ENCODE measurements around the gene FNTB. TPM values are rescaled to one million over a fixed set of nuclear protein-coding genes. Genes with fewer than 3 reads are reported as not detected.
"Not testable (repeated sequence)": the region's sequence is repeated elsewhere in the genome, so short reads cannot be mapped to it uniquely, and the experiment has no call there.

The FNTB gene
- polyA plus RNA-seq, 1 donor, result 35.0 TPM

DNA sequence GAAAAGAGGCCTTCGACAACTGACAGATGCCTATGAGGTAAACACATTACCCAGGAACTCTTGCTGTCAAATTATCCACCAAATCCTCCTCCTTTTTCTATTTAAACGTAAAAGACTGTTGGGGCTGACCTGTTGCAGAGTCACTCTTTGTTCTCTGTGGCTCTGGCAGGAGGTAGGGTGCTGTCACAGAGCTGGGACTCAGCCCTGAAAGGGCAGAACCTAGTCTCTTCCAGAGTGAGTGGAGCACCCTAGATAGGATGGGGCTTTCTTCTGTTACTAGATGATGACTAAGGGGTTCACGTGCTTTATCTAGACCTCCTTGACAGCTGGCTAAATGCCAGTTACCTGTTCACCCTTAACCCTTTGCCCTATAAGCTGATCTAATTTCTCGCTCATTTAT is 25.7 kb downstream of the FNTB start:
- DNase-seq, result no peak

- DNase-seq, result no peak
Measured at GRCh38 chr14:65015391-65015790, 28.7 kb downstream of the FNTB start.

GRCh38 chr14:65016471-65016870 is 29.8 kb downstream of the FNTB start:
- DNase-seq, result no peak

DNA sequence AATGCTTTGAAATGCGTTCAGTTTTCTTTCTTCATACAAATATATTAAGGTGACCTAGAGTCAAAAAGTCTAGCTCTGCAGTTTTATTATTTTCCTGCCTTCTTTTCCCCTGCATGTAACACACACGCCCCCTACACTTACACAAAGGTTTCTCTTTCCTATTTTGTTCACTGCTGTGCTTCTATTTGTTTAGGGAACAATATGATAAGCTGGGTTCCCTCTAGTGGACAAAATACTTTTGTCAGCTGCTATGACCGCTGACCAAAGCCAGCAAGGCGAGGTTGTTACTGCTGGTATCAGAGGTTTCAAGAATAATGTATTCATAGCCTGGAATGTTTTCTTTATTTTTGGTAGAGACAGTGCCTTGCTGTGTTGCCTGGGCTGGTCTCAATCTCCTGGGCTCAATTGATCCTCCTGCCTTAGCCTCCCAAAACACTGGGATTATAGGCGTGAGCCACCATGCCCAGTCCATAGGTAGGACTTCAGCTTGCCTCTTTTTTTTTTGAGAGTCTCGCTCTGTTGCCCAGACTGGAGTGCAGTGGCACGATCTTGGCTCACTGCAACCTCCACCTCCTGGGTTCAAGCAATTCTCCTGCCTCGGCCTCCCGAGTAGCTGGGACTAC is 33.4 kb downstream of the FNTB start:
- peak; percentile 75 for DNase-seq

DNA sequence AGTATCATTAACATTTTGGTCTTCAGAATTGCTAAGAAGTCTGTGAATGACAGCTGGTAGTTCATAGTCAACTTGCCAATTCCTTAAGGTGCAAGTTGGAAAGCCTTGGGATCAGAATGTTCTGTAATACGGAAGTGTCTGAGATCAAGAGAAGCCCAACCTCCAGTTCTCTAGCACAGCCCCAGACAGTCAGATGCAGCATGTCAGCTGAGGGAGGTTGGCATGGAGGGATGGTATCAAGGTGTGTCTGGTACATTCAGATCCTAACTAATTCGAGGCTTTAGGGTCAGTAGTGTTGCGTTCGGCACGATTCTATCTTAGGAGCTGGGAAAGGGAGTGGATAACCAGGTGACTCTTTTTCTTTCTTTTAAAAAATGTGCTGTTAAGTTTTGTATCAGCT is 38.3 kb downstream of the FNTB start:
- no peak for DNase-seq

- no peak for DNase-seq
Measured at GRCh38 chr14:65025818-65026217, 39.1 kb downstream of the FNTB start.

GRCh38 chr14:65026526-65026925 is 39.8 kb downstream of the FNTB start:
- no peak for DNase-seq

DNA sequence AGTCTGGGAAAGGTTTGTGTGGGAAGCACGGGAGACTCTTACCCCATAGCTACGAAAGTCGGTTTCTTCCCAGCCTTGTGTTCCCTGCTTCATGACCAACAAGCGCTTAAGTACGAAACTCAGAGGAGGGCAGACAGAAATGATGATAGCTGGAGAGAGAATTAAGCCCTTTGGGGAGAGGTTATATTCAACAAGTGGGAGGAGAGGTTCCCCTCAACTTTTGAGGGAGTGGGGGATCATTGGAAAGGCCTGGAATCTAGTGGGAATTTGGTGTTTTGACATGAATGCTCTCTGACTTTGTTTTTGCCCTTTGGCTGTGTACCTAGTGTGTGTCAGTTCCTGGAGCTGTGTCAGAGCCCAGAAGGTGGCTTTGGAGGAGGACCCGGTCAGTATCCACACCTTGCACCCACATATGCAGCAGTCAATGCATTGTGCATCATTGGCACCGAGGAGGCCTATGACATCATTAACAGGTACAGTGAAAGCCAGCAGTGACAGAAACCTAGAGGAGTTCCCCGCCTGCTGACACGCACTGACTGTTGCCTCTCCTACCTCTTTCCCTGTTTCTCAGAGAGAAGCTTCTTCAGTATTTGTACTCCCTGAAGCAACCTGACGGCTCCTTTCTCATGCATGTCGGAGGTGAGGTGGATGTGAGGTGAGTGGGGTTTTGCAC is 40.6 kb downstream of the FNTB start:
- DNase-seq, result no peak

DNA sequence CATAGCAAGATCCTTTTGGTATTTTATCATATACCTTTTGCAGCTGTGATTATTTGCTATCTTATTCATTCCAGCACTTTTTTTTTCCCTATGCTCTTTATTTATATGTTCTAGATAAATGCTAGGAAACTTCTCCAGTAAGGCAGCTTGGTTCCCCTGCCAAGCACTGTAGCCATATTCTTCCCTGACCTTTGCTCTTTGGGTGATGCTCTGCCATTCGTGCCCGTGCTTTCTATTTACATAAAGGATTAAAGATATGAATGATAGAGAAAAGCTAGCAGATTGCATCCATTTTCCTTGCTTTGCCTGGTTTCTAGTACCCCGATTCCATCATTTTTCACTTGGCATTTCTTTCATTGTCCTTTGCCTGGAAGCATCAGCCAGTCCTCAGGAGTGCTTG is 42.2 kb downstream of the FNTB start:
- no peak for DNase-seq

DNA sequence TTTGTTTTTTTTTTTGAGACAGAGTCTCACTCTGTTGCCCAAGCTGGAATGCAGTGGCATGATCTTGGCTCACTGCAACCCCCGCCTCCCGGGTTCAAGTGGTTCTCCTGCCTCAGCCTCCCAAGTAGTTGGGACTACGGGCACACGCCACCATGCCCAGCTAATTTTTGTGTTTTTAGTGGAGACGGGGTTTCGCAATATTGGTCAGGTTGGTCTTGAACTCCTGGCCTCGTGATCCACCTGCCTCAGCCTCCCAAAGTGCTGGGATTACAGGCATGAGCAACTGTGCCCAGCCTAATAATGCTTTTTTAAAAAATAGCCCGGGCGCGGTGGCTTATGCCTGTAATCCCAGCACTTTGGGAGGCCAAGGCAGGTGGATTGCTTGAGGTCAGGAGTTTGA is 44.6 kb downstream of the FNTB start:
- DNase-seq, result not testable (repeated sequence)

- no peak for DNase-seq
Measured at GRCh38 chr14:65032319-65032718, 45.6 kb downstream of the FNTB start.

GRCh38 chr14:65033181-65033580 is 46.5 kb downstream of the FNTB start:
- no peak for DNase-seq

DNA sequence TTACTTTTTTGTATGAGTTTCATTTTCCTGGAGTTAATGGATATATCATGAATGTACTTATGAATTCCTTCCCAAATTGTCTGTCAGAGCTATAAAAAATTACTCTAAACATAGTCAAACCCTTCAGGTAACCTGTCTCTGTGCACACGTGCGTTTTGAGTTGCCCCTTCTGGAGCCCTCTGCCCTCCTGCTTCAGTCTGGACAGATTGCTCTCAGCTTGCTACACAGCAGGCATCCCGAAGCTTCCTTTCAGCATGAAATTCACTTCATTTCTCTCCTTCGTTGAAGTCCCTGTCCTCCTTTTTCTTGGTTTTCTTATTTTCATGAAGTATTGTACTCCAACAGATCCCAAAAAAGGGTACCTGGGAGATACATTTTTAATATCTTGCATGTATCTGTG is 47.3 kb downstream of the FNTB start:
- no peak for DNase-seq

- DNase-seq, result no peak
Measured at GRCh38 chr14:65035049-65035448, 48.4 kb downstream of the FNTB start.

DNA sequence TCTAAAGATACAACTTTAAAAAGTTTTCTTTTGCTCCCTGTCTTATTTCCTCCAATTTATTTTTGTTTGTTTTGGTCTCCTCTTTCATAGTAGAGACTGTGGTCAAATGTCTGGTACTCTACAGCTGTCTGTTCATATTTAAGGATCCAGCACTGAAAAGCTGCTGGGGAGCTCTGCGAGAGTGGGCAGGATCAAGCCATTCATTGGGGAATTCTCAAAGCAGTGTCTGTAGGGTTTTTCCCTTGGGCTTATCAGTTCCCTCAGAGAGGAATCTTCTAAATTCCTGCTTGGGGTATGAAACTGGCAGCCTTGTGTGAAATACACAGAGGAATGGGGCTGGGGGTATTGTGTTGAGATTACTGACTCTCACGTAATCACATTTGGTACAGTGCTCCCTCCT is 52.3 kb downstream of the FNTB start:
- DNase-seq, result no peak

GRCh38 chr14:65040666-65041433 is 54.2 kb downstream of the FNTB start:
- DNase-seq, result no peak

- no peak for DNase-seq
Measured at GRCh38 chr14:65041434-65041915, 54.8 kb downstream of the FNTB start.

GRCh38 chr14:65042296-65042695 is 55.6 kb downstream of the FNTB start:
- no peak for DNase-seq

DNA sequence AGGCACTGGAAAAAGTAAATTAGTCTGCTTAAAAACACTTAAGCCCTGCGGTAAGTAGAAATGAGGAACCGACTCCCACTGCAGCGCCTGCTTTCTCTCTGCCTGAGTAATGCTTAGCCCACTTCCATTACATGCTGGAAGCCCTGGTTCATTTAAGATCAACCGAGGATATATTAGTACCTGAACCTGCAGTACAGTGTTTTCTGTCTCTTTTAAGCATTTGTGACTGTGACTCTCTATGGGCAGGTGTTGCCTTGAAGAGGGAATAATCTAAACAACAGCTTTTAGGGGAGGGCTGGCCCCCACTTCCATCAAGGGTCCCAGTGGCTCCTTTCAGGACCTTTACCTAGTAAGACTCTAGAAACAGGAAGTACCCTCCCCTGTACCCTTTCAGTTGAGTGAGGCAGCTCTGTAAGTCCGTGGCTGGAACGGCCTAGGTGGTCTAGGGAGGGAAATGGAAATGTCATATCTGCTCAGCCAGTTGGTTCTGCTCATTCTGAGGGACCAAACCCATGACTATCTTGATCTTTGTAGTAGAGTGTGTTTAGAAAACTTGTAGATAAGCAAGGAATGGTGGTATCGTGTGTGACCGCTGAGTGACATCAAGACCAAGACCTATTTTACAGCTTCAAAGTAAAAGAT is 56.2 kb downstream of the FNTB start:
- no peak for DNase-seq

DNA sequence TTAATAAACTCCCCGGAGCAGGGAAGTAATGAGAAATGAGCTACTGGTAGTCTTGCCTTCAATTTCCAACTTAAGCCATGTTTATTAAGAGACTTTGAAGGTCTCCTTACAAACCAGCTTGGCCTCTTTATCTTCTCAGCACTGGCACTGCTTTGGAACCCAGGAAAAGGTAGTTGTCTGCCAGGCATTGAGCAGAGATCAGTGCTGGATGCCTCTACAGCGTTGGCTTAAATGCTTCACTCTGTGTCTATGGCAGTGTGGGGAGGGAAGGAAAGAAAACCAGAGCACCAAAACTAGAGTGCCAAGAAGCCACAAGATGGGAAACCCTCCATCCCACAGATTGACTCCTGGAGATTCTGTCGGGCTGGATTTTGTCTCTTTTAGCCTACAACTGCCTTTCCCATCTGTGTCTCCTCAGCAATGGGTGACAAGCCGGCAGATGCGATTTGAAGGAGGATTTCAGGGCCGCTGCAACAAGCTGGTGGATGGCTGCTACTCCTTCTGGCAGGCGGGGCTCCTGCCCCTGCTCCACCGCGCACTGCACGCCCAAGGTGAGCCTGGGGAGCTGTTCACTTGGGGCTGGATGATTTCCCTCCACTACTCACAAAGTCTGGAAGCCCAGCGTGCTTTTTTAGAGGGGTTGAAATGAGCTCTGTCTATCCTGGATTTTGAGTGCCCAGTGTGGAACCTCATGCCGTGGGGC is 57.3 kb downstream of the FNTB start:
- DNase-seq, result no peak

- DNase-seq, result no peak
Measured at GRCh38 chr14:65044596-65044959, 57.9 kb downstream of the FNTB start.

DNA sequence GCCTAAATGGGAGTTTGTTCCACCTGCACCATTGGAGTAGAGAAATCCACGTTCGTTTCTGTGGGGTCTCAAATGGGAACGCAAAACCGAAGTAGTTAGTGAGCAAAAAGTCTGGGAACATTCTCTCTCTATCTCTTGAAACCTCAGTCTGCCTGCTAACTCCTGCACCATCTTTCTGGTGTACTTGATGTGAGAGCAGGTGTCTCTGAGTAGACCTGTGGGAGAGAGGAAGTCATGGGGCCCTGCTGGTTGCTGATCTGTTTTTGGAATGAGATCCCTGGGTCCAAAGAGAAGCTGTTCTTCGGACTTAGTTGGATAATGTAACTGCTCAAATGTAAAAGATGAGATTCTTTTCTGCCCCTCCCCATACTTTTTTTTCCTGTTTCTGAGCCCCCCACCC is 58.3 kb downstream of the FNTB start:
- DNase-seq, result no peak
